Measurements from ENCODE around the gene FAXDC2.

FAXDC2 gene

DNA sequence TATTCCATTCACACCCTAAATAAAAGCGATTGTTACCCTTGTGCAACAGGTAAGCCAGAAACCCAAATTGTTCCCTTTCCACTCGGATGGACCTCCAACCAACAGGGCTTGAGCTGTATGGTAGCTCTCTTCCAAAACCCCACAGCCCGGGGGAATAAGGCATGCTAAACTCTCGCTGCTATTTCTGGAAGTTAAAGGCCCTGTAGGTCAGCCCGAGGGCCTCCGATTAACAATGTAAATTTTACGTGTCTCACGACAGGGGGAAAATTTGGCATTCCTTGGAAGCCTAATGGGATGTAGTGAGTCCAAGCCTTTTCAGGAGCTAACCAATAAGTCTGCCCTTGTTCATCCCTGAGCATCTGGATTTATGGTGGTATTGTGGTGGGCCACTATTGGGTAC is 34.0 kb upstream of the FAXDC2 start:
- H3K27me3 ChIP-seq (replicated peaks; ENCODE audit: control insufficient read depth, insufficient read depth, low read length, poor library complexity, severe bottlenecking) = no peaks in the 10 kb centered on the region
- H3K36me3 ChIP-seq (ENCODE audit: control insufficient read depth, insufficient read depth, low read length) = peaks cover 28% of the 10 kb centered on the region
- DNase-seq = no peak
- no peaks in the 10 kb centered on the region for H3K4me1 ChIP-seq (ENCODE audit: control insufficient read depth, insufficient read depth, low read length, poor library complexity, severe bottlenecking)
- H3K4me3 ChIP-seq (ENCODE audit: insufficient read depth, low read depth, low read length, poor library complexity, severe bottlenecking) = no peak overlapping the region
- no peak overlapping the region for H3K27ac ChIP-seq (ENCODE audit: insufficient read depth, low read length, poor library complexity, severe bottlenecking)
- peaks cover 13% of the 10 kb centered on the region for H3K9me3 ChIP-seq (ENCODE audit: control insufficient read depth, low read length)

DNA sequence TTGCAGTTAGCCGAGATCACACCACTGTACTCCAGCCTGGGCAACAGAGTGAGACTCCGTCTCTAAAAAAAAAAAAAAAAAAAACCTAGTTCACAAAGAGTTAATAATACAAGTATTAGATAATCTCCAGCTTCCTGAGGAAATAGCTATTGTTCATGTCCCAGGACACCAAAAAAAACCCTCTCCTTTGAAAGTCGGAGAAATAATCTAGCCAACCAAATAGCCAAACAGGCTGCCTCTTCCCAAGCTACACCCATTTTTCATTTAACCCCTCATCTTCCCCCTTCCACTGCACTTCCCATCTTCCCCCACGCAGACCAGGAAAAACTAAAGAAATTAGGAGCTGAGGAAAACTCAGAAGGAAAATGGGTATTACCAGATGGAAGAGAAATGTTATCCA is 31.6 kb upstream of the FAXDC2 start:
- no peak for DNase-seq
- Histone ChIP-seq H3K9me3 (ENCODE audit: control insufficient read depth, low read length) (peaks cover 21% of the 10 kb centered on the region), H3K27me3 (replicated peaks; ENCODE audit: control insufficient read depth, insufficient read depth, low read length, poor library complexity, severe bottlenecking) (no peaks in the 10 kb centered on the region), H3K4me3 (ENCODE audit: insufficient read depth, low read depth, low read length, poor library complexity, severe bottlenecking) (no peak overlapping the region), H3K4me1 (ENCODE audit: control insufficient read depth, insufficient read depth, low read length, poor library complexity, severe bottlenecking) (no peaks in the 10 kb centered on the region), H3K36me3 (ENCODE audit: control insufficient read depth, insufficient read depth, low read length) (peaks cover 17% of the 10 kb centered on the region), H3K27ac (ENCODE audit: insufficient read depth, low read length, poor library complexity, severe bottlenecking) (no peak overlapping the region)

GRCh38 chr5:154878642-154879335 is 28.4 kb upstream of the FAXDC2 start:
- no peak overlapping the region for H3K4me3 ChIP-seq (ENCODE audit: insufficient read depth, low read depth, low read length, poor library complexity, severe bottlenecking)
- H3K27ac ChIP-seq (ENCODE audit: insufficient read depth, low read length, poor library complexity, severe bottlenecking) = no peak overlapping the region
- no peak for DNase-seq
- no peaks in the 10 kb centered on the region for H3K27me3 ChIP-seq (replicated peaks; ENCODE audit: control insufficient read depth, insufficient read depth, low read length, poor library complexity, severe bottlenecking)
- H3K4me1 ChIP-seq (ENCODE audit: control insufficient read depth, insufficient read depth, low read length, poor library complexity, severe bottlenecking) = no peaks in the 10 kb centered on the region
- H3K36me3 ChIP-seq (ENCODE audit: control insufficient read depth, insufficient read depth, low read length) = peaks cover 42% of the 10 kb centered on the region
- peaks cover 8% of the 10 kb centered on the region for H3K9me3 ChIP-seq (ENCODE audit: control insufficient read depth, low read length)

DNA sequence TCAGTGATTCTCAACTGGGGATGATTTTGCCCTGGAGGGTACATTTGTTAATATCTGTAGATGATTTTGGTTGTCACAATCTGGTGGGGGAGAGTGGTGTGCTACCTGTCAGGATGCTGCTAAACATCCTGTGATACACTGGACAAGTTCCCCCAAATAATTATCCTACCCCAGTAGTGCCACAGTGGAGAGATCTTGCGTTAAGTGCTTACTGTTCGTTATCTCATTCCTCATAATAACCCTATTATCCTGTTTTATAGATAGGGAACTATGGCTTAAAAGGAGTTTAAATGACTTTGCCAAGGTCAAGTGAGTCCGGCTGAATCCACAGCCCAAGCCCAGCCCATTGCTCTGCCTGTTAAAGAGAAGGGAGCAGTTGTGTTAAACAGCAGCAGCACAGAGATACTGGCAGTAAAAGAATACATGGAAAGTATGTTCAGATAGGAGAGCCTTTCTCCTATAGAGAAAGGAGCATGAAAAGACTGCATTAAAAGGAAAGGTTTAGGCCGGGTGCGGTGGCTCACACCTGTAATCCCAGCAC is 23.5 kb upstream of the FAXDC2 start:
- Histone ChIP-seq H3K27me3 (replicated peaks; ENCODE audit: control insufficient read depth, insufficient read depth, low read length, poor library complexity, severe bottlenecking) (no peaks in the 10 kb centered on the region), H3K4me3 (ENCODE audit: insufficient read depth, low read depth, low read length, poor library complexity, severe bottlenecking) (no peak overlapping the region), H3K4me1 (ENCODE audit: control insufficient read depth, insufficient read depth, low read length, poor library complexity, severe bottlenecking) (no peaks in the 10 kb centered on the region), H3K9me3 (ENCODE audit: control insufficient read depth, low read length) (peaks cover 4% of the 10 kb centered on the region), H3K27ac (ENCODE audit: insufficient read depth, low read length, poor library complexity, severe bottlenecking) (no peak overlapping the region), H3K36me3 (ENCODE audit: control insufficient read depth, insufficient read depth, low read length) (peaks cover 61% of the 10 kb centered on the region)
- DNase-seq = no peak

DNA sequence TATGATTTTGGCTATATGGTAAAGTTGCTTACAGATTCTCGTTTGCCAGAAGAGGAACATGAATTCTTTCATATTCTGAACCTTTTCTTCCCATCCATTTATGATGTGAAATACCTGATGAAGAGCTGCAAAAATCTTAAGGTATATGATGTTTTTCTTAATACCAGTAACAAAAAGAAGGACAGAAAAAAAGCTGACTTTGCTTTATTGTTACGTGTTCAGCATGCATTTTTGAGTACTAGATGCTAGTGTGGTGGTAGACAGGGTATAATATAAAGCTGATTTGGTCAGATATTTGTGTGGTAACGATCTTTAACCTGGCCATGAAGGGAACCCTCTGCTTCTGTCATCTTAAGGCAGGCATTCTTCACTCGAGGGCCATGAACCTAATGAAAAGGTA is 21.3 kb upstream of the FAXDC2 start:
- Histone ChIP-seq H3K27me3 (replicated peaks; ENCODE audit: control insufficient read depth, insufficient read depth, low read length, poor library complexity, severe bottlenecking) (no peaks in the 10 kb centered on the region), H3K4me1 (ENCODE audit: control insufficient read depth, insufficient read depth, low read length, poor library complexity, severe bottlenecking) (no peaks in the 10 kb centered on the region), H3K27ac (ENCODE audit: insufficient read depth, low read length, poor library complexity, severe bottlenecking) (peak overlapping the region; percentile 7), H3K9me3 (ENCODE audit: control insufficient read depth, low read length) (no peaks in the 10 kb centered on the region), H3K4me3 (ENCODE audit: insufficient read depth, low read depth, low read length, poor library complexity, severe bottlenecking) (no peak overlapping the region), H3K36me3 (ENCODE audit: control insufficient read depth, insufficient read depth, low read length) (peaks cover 56% of the 10 kb centered on the region)
- DNase-seq = no peak

DNA sequence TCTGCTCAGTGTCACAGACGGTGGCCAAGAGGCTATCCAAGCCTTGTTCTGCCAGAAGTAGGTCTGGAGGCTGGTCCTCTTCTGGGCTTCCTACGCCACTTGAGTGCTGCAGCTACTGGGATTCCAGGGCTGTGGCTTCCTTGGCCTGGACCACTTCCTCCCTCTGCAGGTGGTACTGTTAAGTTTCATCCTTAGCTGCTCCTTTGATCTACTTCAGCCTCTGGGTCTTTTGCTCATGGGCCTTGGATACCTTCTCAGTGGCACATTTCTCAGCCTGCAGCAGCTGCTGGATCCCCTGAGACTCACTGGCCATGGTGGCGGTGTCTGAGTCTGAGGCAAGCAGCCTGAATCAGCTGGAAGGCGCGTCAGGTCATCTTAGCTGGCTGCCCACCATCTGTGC is 18.3 kb upstream of the FAXDC2 start:
- H3K9me3 ChIP-seq (ENCODE audit: control insufficient read depth, low read length) = no peaks in the 10 kb centered on the region
- DNase-seq = no peak
- peaks cover 53% of the 10 kb centered on the region for H3K36me3 ChIP-seq (ENCODE audit: control insufficient read depth, insufficient read depth, low read length)
- H3K27me3 ChIP-seq (replicated peaks; ENCODE audit: control insufficient read depth, insufficient read depth, low read length, poor library complexity, severe bottlenecking) = no peaks in the 10 kb centered on the region
- no peak overlapping the region for H3K27ac ChIP-seq (ENCODE audit: insufficient read depth, low read length, poor library complexity, severe bottlenecking)
- H3K4me3 ChIP-seq (ENCODE audit: insufficient read depth, low read depth, low read length, poor library complexity, severe bottlenecking) = no peak overlapping the region
- no peaks in the 10 kb centered on the region for H3K4me1 ChIP-seq (ENCODE audit: control insufficient read depth, insufficient read depth, low read length, poor library complexity, severe bottlenecking)

- Histone ChIP-seq H3K4me3 (ENCODE audit: insufficient read depth, low read depth, low read length, poor library complexity, severe bottlenecking) (no peak overlapping the region), H3K27me3 (replicated peaks; ENCODE audit: control insufficient read depth, insufficient read depth, low read length, poor library complexity, severe bottlenecking) (no peaks in the 10 kb centered on the region), H3K4me1 (ENCODE audit: control insufficient read depth, insufficient read depth, low read length, poor library complexity, severe bottlenecking) (no peaks in the 10 kb centered on the region), H3K36me3 (ENCODE audit: control insufficient read depth, insufficient read depth, low read length) (peaks cover 50% of the 10 kb centered on the region), H3K27ac (ENCODE audit: insufficient read depth, low read length, poor library complexity, severe bottlenecking) (no peak overlapping the region), H3K9me3 (ENCODE audit: control insufficient read depth, low read length) (no peaks in the 10 kb centered on the region)
- DNase-seq = no peak
These were observed 16.4 kb upstream of the FAXDC2 start for GRCh38 chr5:154866841-154867240.

- Histone ChIP-seq H3K36me3 (ENCODE audit: control insufficient read depth, insufficient read depth, low read length) (peaks cover 43% of the 10 kb centered on the region), H3K27ac (ENCODE audit: insufficient read depth, low read length, poor library complexity, severe bottlenecking) (no peak overlapping the region), H3K4me3 (ENCODE audit: insufficient read depth, low read depth, low read length, poor library complexity, severe bottlenecking) (no peak overlapping the region), H3K27me3 (replicated peaks; ENCODE audit: control insufficient read depth, insufficient read depth, low read length, poor library complexity, severe bottlenecking) (no peaks in the 10 kb centered on the region), H3K9me3 (ENCODE audit: control insufficient read depth, low read length) (no peaks in the 10 kb centered on the region), H3K4me1 (ENCODE audit: control insufficient read depth, insufficient read depth, low read length, poor library complexity, severe bottlenecking) (peaks cover 9% of the 10 kb centered on the region)
- no peak for DNase-seq
These were observed 15.2 kb upstream of the FAXDC2 start for GRCh38 chr5:154865466-154866184.

DNA sequence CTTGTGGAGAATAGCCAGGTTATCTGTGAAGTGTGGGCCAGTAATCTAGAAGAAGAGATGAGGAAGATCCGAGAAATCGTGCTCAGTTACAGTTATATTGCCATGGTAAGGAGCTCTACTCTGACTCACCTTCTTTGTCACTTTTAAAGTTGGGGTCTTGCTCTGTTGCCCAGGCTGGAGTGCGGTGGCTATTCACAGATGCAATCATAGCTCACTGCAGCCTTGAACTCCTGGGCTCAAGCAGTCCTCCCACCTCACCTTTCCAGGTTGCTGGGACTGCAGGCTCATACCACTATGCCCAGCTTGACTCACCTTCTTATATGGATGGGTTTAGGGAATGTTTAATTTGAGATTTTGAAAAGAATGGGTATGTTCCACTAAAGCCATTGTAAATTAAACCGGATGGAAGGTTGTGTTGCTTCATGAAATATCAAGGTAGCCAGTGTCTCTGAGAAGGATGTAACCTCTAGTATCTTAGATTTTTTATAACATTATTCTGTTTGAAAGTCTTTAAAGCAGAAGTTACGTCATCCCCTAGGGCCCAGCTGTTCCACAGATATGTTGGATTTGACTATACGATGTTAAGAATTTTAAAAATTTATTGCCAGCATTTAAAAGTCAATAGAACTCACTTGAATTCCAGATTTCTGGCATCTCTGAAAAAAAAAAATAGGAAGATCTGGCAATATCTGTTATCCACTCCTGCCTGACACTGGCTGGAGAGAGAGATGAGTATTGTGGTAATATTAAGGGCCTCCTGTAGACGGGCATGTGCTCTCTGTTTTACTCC is 13.1 kb upstream of the FAXDC2 start:
- no peak for DNase-seq
- H3K9me3 ChIP-seq (ENCODE audit: control insufficient read depth, low read length) = no peaks in the 10 kb centered on the region
- no peak overlapping the region for H3K27ac ChIP-seq (ENCODE audit: insufficient read depth, low read length, poor library complexity, severe bottlenecking)
- H3K4me1 ChIP-seq (ENCODE audit: control insufficient read depth, insufficient read depth, low read length, poor library complexity, severe bottlenecking) = peaks cover 17% of the 10 kb centered on the region
- H3K36me3 ChIP-seq (ENCODE audit: control insufficient read depth, insufficient read depth, low read length) = peaks cover 36% of the 10 kb centered on the region
- no peaks in the 10 kb centered on the region for H3K27me3 ChIP-seq (replicated peaks; ENCODE audit: control insufficient read depth, insufficient read depth, low read length, poor library complexity, severe bottlenecking)
- H3K4me3 ChIP-seq (ENCODE audit: insufficient read depth, low read depth, low read length, poor library complexity, severe bottlenecking) = no peak overlapping the region

DNA sequence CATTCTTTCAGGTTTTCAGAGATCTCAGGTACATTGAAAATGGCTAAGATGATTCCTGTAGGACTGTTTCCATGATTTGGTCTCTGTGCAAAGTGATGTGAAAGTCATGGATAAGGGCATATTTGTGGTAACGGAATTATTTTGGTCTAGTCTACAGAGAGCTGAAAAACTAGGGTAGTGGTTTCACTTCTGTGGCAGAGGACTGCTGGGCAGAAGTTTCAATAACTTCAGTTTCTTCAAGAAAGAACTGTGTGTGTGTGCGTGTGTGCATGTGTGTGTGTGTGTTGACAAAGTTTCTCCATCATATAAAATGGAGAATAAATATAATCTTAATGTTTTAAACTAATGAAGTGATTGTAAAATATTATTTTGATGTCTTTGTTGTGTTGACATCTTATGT is 12.4 kb upstream of the FAXDC2 start:
- H3K27ac ChIP-seq (ENCODE audit: insufficient read depth, low read length, poor library complexity, severe bottlenecking) = no peak overlapping the region
- H3K4me3 ChIP-seq (ENCODE audit: insufficient read depth, low read depth, low read length, poor library complexity, severe bottlenecking) = no peak overlapping the region
- no peaks in the 10 kb centered on the region for H3K9me3 ChIP-seq (ENCODE audit: control insufficient read depth, low read length)
- H3K27me3 ChIP-seq (replicated peaks; ENCODE audit: control insufficient read depth, insufficient read depth, low read length, poor library complexity, severe bottlenecking) = no peaks in the 10 kb centered on the region
- peaks cover 35% of the 10 kb centered on the region for H3K36me3 ChIP-seq (ENCODE audit: control insufficient read depth, insufficient read depth, low read length)
- no peak for DNase-seq
- peaks cover 17% of the 10 kb centered on the region for H3K4me1 ChIP-seq (ENCODE audit: control insufficient read depth, insufficient read depth, low read length, poor library complexity, severe bottlenecking)

Data from effector memory CD4-positive, alpha-beta T cell (primary cell).